GM18858 (cell line): ENCODE data around the gene TSPAN17.
"Not testable (repeated sequence)": the region's sequence is repeated elsewhere in the genome, so short reads cannot be mapped to it uniquely, and the experiment has no call there.

Experiments
- ATAC-seq: cut with Tn5 transposase; IDR thresholded peaks from one replicate; pipeline ENCODE4 v1.9.1; 2021; ENCODE audit not compliant: unreplicated experiment

TSPAN17 gene

DNA sequence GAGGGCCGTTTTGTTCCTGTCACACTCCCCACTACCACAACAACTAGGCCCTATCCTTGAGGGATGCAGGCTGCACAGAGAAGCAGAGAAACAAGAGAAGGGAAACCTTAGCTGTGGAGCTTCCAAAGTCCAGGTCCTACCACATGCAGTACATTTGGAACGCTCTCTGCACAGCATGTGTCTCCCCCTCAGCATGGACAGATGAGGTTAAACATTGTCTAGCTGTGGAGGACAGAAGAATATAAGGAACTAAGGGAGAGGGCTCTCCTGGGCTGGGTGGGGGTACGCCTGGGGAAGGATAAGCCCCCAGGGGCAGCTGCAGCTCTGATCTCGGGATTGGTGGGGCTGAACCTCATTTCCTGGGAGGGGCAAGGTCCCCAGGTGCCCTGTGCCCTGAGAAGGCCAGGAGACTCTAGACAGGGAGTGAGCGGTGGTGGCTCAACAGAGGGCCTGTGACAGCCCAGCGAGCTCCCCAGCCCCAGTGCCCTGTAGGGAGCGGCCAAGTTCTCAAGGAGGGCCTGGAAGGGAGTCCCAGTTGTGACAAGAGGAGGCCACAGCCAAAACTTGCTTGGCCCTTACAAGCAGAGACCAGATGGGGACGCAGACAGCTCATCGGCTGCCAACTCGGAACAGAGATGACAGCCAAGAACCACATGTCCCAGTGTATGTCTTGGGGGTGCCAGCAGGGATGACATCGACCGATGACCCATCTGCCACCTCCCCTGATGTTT, 30.1 kb downstream of the TSPAN17 start:
- no peak for ATAC-seq

DNA sequence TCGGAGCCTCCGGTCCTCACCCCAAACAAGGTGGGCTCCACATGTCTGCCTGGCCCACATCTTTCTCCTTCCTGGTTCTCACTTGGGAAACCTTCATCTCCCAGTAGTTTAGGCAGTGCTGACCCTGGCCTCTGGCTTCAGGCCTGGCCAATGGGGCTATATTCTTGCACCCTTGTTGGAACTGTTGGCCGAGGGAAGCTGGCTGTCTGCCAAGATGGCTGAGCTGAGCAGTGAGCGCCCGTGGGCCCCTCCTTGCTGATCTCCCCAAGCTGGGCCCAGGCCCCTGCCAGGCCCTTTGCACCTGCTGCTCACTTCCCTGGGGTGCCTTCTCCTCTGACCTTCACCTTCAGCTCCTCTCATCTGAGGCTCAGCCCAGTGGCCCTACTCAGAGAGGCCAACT, 31.3 kb downstream of the TSPAN17 start:
- ATAC-seq = no peak

- ATAC-seq = no peak
Observed at GRCh38 chr5:176679365-176680225, 32.3 kb downstream of the TSPAN17 start.

DNA sequence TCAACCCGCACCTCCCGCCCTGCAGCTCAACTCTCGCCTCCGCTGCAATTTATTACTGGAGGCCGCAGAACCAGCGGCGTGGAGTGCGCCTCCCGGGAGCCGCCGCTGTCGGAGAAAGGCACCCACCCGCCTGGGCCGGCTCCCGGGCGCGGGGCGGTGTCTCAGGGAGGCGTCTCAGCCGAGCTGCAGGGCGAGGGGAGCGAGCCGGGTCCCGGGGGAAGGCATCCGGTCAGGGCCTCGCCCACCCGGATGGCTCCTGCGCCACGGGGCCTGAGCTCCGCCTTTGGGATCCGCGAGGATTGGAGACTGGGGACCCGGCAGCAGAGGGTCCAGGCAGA, 32.9 kb downstream of the TSPAN17 start:
- ATAC-seq = no peak

- ATAC-seq = no peak
Observed at GRCh38 chr5:176682016-176682531, 34.8 kb downstream of the TSPAN17 start.

DNA sequence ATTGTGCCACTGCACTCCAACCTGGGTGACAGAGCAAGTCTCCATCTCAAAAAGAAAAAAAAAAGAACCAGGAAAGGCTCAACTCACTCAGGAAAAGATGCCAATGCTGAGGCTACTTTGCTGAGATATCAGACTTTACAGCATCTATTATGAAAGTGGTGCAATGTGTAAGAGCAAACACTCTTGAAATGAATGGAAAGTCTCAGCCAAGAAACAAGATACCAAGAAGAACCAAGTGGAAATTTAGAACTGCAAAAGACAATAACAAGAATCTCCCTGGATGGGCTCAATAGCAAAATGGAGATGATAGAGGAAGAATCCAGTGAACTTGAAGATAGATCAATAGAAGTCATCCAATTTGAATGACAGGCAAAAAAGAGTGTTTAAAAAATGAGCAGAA, 37.7 kb downstream of the TSPAN17 start:
- no peak for ATAC-seq

DNA sequence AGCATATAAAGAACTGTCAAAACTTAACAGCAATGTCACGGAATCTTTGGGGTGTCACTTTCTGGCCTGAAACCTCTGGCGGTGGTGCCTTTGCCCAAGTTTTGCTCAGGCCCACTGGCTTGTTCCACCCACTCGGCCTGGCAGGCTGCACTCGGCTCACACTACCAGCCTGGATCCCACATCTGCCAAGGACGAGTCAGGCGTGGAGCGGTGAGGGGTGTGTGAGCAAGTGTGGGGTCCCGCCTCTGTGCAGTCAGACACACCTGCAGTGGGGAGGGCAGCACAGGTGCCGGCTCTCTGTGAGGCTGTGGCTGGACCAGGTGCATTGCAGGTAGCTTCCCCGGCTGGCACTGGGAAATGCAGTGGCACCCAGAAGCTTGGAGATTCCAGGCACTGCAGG, 40.0 kb downstream of the TSPAN17 start:
- ATAC-seq = no peak

DNA sequence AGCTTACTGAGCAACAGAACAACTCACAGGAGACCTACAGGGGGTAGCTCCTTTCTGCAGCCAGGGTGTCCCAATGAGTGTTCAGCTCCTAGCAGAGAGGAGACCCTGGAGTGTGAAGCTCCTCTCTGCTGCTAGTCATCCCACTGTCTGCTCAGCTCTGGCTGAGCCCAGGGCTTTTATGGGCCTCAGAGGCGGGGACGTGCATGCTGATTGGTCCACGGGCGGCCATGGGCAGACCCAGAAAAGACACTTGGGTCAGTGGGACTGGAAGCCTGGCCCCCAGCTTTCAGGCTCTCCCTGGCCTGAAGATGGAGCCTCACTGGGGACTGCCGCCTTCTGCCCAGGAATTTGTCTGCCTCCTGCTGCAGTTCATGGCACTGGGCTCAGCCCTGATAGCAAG, 40.6 kb downstream of the TSPAN17 start:
- ATAC-seq = no peak

DNA sequence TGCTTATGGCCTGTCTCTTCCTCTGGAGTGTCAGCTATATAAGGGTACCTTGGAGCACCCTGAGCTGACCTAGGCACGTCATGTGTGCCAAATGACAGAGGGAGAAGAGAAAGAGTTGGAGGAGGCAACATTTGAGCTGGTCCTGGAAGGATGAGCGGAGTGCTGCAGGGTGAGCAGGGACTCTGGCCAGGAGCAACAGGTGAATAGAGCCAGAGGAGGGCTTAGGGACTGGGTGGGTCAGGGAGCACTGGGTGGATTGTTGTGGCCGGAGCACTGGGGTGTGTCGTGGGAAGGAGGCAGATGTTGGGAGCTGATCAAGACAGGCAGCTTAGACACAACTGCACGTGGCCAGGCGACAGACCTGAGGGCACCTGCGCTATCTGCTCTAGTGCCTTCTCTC, 43.6 kb downstream of the TSPAN17 start:
- no peak for ATAC-seq

GRCh38 chr5:176691524-176691923, 44.2 kb downstream of the TSPAN17 start:
- ATAC-seq = no peak

- ATAC-seq = no peak
Observed at GRCh38 chr5:176692326-176692725, 45.0 kb downstream of the TSPAN17 start.

- no peak for ATAC-seq
Observed at GRCh38 chr5:176692839-176693476, 45.7 kb downstream of the TSPAN17 start.

GRCh38 chr5:176693477-176693851, 46.2 kb downstream of the TSPAN17 start:
- no peak for ATAC-seq

GRCh38 chr5:176694146-176694545, 46.9 kb downstream of the TSPAN17 start:
- ATAC-seq = no peak

- ATAC-seq = no peak
Observed at GRCh38 chr5:176694631-176695030, 47.3 kb downstream of the TSPAN17 start.

DNA sequence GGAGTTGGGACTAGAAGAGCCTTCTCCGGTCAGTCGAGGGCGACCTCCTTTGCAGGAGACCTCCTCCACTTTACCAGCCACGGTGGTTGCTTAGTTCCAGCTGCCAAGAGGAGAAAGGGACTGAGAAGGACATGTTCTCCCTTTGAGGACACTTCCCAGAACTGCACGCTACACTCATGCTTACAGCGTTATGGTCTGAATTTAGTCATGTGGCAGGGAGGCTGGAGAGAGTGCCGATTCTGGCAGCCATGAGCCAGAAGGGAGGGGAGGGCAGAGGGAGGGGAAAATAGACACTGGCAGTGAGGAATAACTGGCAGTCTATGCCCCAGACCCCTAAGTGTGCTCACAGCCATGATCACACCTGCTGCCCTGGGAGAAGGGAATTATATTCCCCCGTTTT, 47.8 kb downstream of the TSPAN17 start:
- no peak for ATAC-seq

DNA sequence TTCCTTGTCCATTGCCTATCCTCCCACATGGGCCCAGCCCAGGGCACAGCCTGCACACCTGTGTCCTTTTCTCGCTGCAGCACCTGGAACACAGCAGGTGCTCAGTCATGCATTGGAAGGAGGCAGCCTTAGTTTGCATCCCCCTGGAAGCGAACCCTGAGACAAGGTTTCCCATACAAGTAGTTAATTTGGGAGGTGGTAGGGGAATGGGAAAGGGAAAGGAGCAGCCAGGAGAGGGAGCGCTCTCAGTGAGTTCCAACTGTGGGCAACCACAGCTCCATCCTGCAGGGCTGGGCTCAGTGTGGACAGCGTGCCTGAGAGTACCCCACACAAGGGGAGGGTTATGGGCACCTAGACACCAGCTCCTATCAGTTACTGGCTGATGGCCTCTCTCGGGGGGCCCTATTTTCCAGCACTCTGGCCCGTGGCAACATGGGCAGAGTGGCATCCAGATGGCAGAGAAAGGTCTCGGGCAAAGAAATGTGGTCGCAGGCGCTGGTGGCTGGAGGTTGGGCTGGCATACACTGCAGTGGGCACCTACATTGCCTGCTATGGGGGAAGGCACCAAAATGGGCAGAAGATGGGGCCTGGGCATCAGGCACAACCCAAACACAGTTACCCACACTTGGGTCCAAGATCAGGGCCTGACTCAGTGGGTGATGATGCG, 50.1 kb downstream of the TSPAN17 start:
- ATAC-seq = no peak

DNA sequence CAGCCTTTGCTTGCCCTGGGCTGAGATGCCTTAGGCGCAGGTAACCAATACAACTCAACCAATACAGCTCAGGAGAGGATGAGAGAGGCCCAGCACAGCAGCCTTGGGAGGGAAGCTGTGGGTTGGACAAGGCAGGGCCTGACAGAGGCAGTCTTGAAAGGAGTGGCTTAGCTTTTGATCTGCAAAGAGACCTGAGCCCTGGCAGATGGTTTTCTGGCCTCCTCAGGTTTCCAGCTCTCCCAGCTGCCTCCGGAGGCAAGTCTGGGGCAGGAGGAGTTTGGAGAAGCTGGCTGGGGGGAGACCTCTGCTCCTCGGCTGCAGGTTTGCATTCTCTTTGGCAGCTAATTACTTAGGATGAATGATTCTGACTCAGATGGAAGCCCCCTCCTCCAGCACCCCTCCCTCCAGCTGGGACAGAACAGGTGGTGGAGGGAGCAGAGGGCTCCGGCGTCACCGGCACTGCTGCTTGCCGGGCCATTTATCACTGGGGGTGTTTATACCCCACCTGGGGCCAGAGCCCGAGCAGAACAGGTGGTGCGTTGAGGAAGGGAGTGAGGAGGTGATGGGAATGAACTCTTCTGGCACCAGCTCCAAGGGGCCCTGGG, 50.8 kb downstream of the TSPAN17 start:
- no peak for ATAC-seq

DNA sequence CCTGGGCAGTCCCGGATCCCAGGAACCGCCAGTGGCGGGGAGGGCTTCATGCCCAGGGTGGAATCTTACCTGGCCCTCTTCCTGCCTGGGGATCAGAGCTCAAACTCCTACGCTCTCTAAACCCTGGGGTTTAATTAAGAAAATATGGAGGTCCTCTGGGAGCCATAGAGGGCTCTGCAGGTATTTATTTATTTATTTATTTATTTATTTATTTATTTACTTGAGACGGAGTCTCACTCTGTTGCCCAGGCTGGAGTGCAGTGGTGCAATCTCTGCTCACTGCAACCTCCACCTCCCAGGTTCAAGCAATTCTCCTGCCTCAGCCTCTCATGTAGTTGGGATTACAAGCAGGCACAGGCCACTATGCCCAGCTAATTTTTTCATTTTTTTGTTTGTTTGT, 52.2 kb downstream of the TSPAN17 start:
- ATAC-seq = not testable (repeated sequence)

- no peak for ATAC-seq
Observed at GRCh38 chr5:176700239-176700847, 53.1 kb downstream of the TSPAN17 start.
